HCEC 1CT (cell line): ENCODE results near the gene ZXDC.

Source experiments
- DNase-seq: peaks from one replicate; pipeline ENCODE4 v3.0.0-alpha.2; 2017

Gene ZXDC

GRCh38 chr3:126413693-126414080, 62.0 kb downstream of the ZXDC start:
- no peak for DNase-seq

- DNase-seq, result no peak
Measured at GRCh38 chr3:126412841-126413692, 62.6 kb downstream of the ZXDC start.

- no peak for DNase-seq
Measured at GRCh38 chr3:126408099-126408498, 67.6 kb downstream of the ZXDC start.

GRCh38 chr3:126407412-126408044, 68.2 kb downstream of the ZXDC start:
- DNase-seq, result no peak

GRCh38 chr3:126406389-126407296, 69.0 kb downstream of the ZXDC start:
- no peak for DNase-seq

GRCh38 chr3:126402666-126403302, 72.9 kb downstream of the ZXDC start:
- no peak for DNase-seq

GRCh38 chr3:126402178-126402577, 73.5 kb downstream of the ZXDC start:
- DNase-seq, result no peak

GRCh38 chr3:126401611-126402160, 74.0 kb downstream of the ZXDC start:
- DNase-seq, result no peak

GRCh38 chr3:126399756-126400155, 75.9 kb downstream of the ZXDC start:
- DNase-seq, result no peak

- no peak for DNase-seq
Measured at GRCh38 chr3:126399351-126399735, 76.3 kb downstream of the ZXDC start.

- no peak for DNase-seq
Measured at GRCh38 chr3:126398423-126399350, 77.0 kb downstream of the ZXDC start.

GRCh38 chr3:126397610-126398422, 77.9 kb downstream of the ZXDC start:
- DNase-seq, result no peak

- no peak for DNase-seq
Measured at GRCh38 chr3:126396536-126396935, 79.2 kb downstream of the ZXDC start.

GRCh38 chr3:126395846-126396513, 79.7 kb downstream of the ZXDC start:
- no peak for DNase-seq

GRCh38 chr3:126394977-126395321, 80.7 kb downstream of the ZXDC start:
- DNase-seq, result no peak

- no peak for DNase-seq
Measured at GRCh38 chr3:126394179-126394976, 81.3 kb downstream of the ZXDC start, which contains the start of gene CFAP100. CFAP100 (plus strand) TSS chr3:126394909; CDS start chr3:126396001, 1,092 bp downstream.

GRCh38 chr3:126393563-126393962, 82.1 kb downstream of the ZXDC start:
- no peak for DNase-seq

GRCh38 chr3:126392246-126392645, 83.4 kb downstream of the ZXDC start:
- no peak for DNase-seq

GRCh38 chr3:126391631-126392030, 84.1 kb downstream of the ZXDC start:
- no peak for DNase-seq
